LHCN-M2 (cell line): ENCODE measurements around the gene TPRX2. TPM values are rescaled to one million over a fixed set of nuclear protein-coding genes. Genes with fewer than 3 reads are reported as not detected.
"Not testable (repeated sequence)": the region's sequence is repeated elsewhere in the genome, so short reads cannot be mapped to it uniquely, and the experiment has no call there.

Experiments used
- DNase-seq: peaks from one replicate; pipeline ENCODE4 v3.0.0-alpha.2; 2012; ENCODE audit warnings: low read depth
- total RNA-seq: library from RNA; depleted of rRNA; stranded (reverse); fragments of >200 nt; gene quantifications from 2 replicates; pipeline ENCODE4 v1.2.3, GENCODE V29; 2014

The TPRX2 gene
- total RNA-seq, 1 experiment from 2014 or later = not detected

GRCh38 chr19:47861630-47862029 lies 2.6 kb downstream of the TPRX2 start:
- DNase-seq = no peak

GRCh38 chr19:47863514-47863936 lies 4.5 kb downstream of the TPRX2 start:
- peak; percentile 62 for DNase-seq

- DNase-seq = no peak
Measured at GRCh38 chr19:47865166-47865565, 6.1 kb downstream of the TPRX2 start.

GRCh38 chr19:47878906-47879305 lies 19.9 kb downstream of the TPRX2 start:
- no peak for DNase-seq

GRCh38 chr19:47879385-47879784 lies 20.4 kb downstream of the TPRX2 start:
- not testable (repeated sequence) for DNase-seq

GRCh38 chr19:47881757-47882156 lies 22.7 kb downstream of the TPRX2 start:
- no peak for DNase-seq

GRCh38 chr19:47882890-47883289 lies 23.9 kb downstream of the TPRX2 start:
- no peak for DNase-seq

- DNase-seq = no peak
Measured at GRCh38 chr19:47885067-47885463, 26.0 kb downstream of the TPRX2 start.

- no peak for DNase-seq
Measured at GRCh38 chr19:47886010-47886559, 27.1 kb downstream of the TPRX2 start, which contains the start of gene SULT2A1. TSS of gene SULT2A1 (minus strand) at chr19:47886315. CDS start at chr19:47886257, 58 bp downstream.

- no peak for DNase-seq
Measured at GRCh38 chr19:47890865-47891621, 32.0 kb downstream of the TPRX2 start.

GRCh38 chr19:47891622-47891922 lies 32.5 kb downstream of the TPRX2 start:
- no peak for DNase-seq

GRCh38 chr19:47891923-47892666 lies 33.1 kb downstream of the TPRX2 start:
- DNase-seq = no peak

GRCh38 chr19:47895165-47895782 lies 36.2 kb downstream of the TPRX2 start:
- DNase-seq = no peak

- no peak for DNase-seq
Measured at GRCh38 chr19:47896019-47896418, 37.0 kb downstream of the TPRX2 start.

GRCh38 chr19:47896773-47897172 lies 37.7 kb downstream of the TPRX2 start:
- no peak for DNase-seq

GRCh38 chr19:47897861-47898260 lies 38.8 kb downstream of the TPRX2 start:
- DNase-seq = no peak

GRCh38 chr19:47899335-47899734 lies 40.3 kb downstream of the TPRX2 start:
- DNase-seq = no peak

GRCh38 chr19:47901370-47901769 lies 42.3 kb downstream of the TPRX2 start:
- DNase-seq = no peak

GRCh38 chr19:47909350-47909749 lies 50.3 kb downstream of the TPRX2 start:
- not testable (repeated sequence) for DNase-seq

- not testable (repeated sequence) for DNase-seq
Measured at GRCh38 chr19:47910191-47910590, 51.2 kb downstream of the TPRX2 start.
